GM18507 (cell line): ENCODE results near the gene RASGRP2.
A peak's percentile ranks its signal among the peaks of the same experiment; 100 is the strongest.

Experiments used
- DNase-seq: peaks from one replicate; pipeline ENCODE4 v3.0.0; 2011; ENCODE audit warnings: low read depth; ENCODE audit not compliant: insufficient read length; ENCODE audit errors: extremely low spot score
- FAIRE-seq: peaks from 2 replicates; lab custom pipeline; 2011; peaks lifted over from hg19 to GRCh38; lab: Jason Lieb, UNC

Gene RASGRP2

DNA sequence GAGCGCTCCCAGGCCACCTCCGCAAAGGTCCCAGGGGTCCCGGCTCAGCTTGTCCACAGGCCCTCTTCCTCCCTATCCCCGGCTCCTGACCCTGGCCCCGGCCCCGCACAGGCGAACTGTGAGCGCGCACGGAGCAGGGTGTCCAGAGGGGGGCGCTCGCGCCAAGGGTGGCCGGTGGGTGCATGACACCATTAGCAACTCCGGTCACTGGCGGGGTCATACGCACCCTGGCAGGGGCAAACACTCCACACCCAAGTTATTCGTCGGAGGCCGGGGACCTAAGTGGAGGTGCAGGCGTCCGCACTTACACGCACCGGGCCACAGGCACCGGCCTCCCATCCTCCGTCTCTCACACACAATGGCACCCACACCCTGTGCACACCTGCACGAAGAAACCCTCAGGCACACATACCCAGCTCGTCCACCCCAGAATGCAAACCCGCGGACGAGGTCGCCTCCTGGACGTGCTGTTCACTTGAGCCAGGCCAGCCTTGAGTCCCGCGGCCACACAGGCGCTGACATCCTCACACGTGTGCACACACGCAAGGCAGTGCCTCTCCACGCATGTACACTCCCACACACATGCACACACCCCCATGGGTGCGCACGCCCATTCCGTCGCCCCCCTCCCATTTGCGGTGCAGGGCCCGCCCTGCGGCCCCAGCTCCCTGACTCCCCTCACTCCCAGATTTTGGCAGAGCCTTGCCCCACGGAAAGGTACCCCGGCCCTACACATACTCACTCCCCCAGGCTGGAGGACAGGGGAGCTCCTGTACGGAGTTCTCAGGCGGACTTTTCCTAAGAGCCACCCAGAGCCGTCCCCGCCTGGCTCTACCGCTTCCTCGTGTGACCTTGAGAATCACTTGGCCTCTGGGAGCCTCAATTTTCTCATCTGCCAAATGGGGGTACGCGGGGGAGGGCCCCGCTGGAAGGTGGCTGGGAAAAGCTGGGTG, at the start of gene RASGRP2:
TSS of gene RASGRP2 (minus strand) at position 552 of the 953 bp plus-strand sequence. CDS start 1,276 bp downstream, outside the sequence.
- DNase-seq (peak; percentile 43), FAIRE-seq (peak; percentile 24)

DNA sequence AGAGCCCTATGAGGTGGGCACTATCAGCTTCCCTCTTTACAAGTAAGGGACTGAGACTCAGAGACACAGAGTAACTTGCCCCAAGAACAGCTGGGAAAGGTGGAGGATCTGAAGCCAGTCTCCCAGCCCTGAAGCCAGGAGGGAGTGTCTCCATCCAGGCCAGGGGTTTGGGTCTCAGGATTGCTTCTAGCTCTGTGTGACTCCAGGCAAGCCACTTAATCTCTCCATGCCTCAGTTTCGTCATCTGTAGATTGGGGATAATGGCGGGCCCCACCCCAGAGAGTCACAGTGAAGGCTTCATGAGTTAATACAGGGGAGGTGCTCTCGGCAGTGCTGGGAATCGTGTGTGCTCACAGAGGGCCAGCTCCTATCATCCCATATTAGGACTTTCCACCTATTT, 48.5 kb upstream of the RASGRP2 start:
- FAIRE-seq (no peak), DNase-seq (no peak)

DNA sequence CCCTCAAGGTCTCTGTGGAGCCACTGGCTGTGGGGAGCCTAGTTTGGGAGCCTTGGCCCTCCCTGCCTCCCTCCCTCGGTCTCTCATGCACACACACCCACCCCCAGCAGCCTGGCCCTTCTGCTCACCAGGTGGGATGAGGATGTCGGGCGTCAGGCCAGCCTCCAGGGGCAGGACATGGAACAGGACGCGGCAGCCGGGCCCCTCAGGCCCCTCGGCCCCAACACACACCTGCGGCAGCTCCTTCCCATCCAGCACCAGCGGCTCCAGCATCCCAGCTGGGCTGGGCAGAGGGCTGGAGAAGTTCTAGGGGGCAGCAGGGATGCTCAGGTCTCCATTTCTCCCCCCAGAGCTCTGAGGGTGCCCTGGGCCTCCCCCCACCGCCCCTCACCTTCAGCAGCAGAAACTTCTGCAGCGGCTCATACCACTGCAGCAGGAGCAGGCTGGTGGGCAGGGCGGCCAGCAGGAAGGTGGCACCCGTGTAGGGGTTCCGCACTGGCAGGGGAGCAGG, 47.9 kb upstream of the RASGRP2 start:
- FAIRE-seq: no peak
- no peak for DNase-seq

- DNase-seq (no peak), FAIRE-seq (no peak)
Observed at GRCh38 chr11:64790205-64791095, 46.5 kb upstream of the RASGRP2 start.

- FAIRE-seq (no peak), DNase-seq (no peak)
Observed at GRCh38 chr11:64789331-64790204, 45.6 kb upstream of the RASGRP2 start.

GRCh38 chr11:64788321-64789215, 44.6 kb upstream of the RASGRP2 start:
- FAIRE-seq (no peak), DNase-seq (no peak)

DNA sequence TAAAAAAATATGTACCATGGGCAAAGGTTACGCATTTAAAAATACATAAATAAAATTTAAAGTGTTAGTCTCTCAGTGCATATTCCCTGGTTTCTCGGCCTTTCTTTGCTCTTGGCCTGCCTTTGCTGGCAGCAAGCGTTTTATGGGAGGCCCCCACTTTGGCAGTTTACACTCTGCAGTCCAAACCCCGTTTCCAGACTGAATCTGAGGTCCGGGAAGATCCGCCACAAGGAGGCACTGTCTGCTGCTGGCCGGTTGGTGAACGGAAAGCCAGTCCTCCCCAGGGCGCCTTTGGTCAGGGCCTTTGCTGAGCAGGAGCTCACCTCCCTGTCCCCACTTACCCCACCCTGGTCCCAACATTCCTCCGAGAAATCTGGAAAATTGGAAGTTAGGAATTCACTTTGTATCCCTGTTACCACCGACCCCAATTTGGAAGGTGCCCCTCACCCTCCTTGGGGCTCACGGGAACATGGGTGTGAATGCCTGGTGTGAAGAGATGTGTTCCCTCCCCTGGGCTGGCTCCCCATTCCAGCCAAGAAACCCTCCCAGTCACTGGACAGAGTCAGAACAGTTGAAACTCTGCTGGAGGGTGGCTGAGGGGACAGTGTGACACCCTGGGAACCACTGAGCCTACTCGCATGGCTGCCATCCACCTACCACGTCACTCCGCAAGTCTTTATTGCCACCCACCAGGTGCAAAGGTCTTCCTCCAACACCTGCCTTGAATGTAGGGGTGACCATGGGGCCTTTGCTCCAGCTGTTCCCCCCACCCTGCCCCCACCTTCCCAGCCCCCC, 43.8 kb upstream of the RASGRP2 start:
- FAIRE-seq (peak; percentile 80), DNase-seq (peak; percentile 63)

DNA sequence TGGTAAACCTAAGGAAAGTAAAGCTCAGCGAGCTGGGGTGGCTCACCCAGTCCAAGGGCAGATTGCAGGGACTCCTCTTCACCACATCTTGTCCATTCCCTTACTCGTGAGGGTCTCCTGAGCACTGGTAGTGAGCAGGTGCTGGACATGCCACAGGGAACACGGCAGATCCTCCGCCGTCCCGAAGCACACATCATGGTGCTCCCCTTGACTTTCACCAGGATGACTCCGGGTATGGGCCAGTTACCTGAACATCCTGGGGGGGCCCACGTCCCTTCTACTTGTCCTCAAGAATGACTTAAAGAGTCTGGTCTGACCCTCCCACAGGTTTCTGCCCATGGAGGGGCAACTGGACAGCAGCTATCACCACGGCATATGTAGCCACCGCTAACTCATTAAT, 42.4 kb upstream of the RASGRP2 start:
- no peak for FAIRE-seq
- no peak for DNase-seq

DNA sequence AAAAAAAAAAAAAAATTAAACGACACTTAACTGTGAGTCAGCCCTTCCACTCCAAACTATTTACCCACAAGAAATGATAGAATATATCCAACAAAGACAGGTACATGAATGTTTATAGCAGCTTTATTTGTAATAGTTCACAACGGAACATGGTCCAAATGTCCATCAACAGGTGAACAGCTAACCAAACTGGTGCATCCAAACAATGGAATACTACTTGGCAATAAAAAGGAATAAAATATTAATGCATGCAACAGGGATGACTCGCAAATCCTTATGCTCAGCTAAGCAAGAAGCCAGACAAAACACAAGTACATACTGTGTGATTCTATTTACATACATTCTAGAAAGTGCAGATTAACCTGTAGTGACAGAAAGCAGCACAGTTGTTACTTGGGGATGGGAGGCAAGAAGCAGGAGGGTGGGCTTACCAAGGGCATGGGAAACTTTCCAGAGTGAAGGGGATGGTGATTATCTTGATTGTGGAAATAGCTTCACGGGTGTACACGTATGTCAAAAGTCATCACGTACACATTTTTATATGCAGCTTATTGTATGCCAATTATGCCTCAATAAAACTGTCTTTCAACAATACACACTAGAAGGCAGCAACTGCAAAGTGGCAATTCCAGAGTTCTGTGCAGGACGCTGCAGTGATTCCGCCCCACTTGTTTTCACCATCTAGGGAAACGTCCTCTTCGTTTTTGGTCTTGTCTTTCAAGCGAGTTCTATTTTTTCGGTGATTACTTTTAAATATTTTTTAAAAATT, 41.1 kb upstream of the RASGRP2 start:
- DNase-seq (no peak), FAIRE-seq (no peak)

GRCh38 chr11:64778473-64779298, 34.7 kb upstream of the RASGRP2 start, which contains the start of gene SF1:
Gene SF1, minus strand, starts transcription at chr11:64778542. Its CDS starts 150 bp downstream, at chr11:64778392.
- DNase-seq: peak; percentile 91
- FAIRE-seq: peak; percentile 99

DNA sequence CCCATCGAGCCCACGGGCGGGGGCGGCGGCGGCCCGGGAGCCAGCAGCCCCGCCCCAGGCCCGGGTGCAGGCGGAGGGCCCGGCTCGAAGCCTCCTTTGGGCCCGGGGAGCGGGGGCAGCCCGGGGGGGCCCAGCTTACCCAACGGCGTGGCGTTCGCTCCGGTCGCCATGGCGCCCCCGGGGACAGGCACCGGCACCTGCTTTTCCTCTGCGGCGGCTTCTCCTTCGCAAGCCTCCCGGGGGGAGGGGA, 34.2 kb upstream of the RASGRP2 start:
- FAIRE-seq (no peak), DNase-seq (no peak)

DNA sequence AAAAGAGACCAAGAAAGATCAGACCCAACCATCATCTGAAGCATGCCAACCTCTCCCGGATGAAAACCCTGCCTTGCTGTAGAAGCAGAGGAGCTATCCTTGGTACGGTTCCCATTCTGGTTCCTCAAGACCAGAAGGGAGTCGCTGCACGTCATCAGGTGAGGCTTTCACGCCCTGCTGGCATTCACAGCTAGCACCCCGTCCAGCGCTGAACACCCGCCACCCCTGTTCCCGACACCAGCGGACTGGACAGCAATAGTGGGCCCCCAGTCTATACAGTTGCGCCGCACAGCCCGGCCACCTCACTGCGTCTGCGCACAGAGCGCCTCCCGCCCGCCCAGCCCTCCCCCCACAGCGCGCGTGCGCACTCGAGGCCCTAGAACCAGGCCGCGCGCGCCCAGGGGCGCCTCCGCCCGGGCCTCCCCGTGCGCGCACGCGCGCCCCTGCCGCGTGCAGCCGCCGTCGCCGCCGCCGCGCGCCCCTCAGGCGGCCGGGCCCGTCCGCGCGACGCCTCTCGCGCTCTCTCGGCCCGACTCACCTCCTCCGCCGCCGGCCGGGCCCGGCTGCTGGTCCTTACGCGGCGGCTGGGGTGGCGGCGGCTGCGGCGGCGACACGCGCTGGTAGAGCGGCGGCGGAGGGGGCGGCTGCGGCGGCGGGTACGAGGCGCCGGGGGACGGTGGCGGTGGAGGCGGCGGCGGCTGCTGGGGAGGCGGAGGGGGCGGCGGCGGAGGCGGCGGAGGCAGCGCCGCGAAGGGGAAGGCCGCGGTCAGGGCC, 33.7 kb upstream of the RASGRP2 start:
- DNase-seq (peak; percentile 83), FAIRE-seq (peak; percentile 46)

GRCh38 chr11:64776875-64777274, 32.9 kb upstream of the RASGRP2 start:
- no peak for DNase-seq

GRCh38 chr11:64776425-64776824, 32.5 kb upstream of the RASGRP2 start:
- DNase-seq: no peak
- no peak for FAIRE-seq

More at GRCh38 chr11:64776875-64777274, 32.9 kb upstream of the RASGRP2 start:
- FAIRE-seq: no peak

GRCh38 chr11:64774144-64774543, 30.2 kb upstream of the RASGRP2 start:
- FAIRE-seq: no peak
- DNase-seq: no peak
